GM13977 (cell line): ENCODE data around the gene EFCAB12.
"Not testable (repeated sequence)": the region's sequence is repeated elsewhere in the genome, so short reads cannot be mapped to it uniquely, and the experiment has no call there.

Experiments used
- DNase-seq: peaks from one replicate; pipeline ENCODE4 v3.0.0; 2012; ENCODE audit warnings: low spot score
- CTCF ChIP-seq: IDR thresholded peaks from 2 replicates; pipeline ENCODE4 v1.5.1; 2012; ENCODE audit warnings: mild to moderate bottlenecking, control low read depth; ENCODE audit not compliant: insufficient read depth; ENCODE audit errors: extremely low read depth, missing control alignments
- in situ Hi-C: fragments of 300-500 bp; cut with MboI; formaldehyde crosslinking; loops from one replicate; pipeline ENCODE4 v1.12.0; 2022; ENCODE audit warnings: low sequenced_read_pairs, low pct_unique_long_range_greater_than_20kb, mixed read lengths, inconsistent platforms; ENCODE audit not compliant: unreplicated experiment

Gene EFCAB12

GRCh38 chr3:129369711-129370110, 58.7 kb downstream of the EFCAB12 start:
- in situ Hi-C loops, result no loop called here
- no peak for TF ChIP-seq CTCF

GRCh38 chr3:129367821-129368220, 60.6 kb downstream of the EFCAB12 start:
- no peak for DNase-seq
- TF ChIP-seq CTCF, result no peak

More at GRCh38 chr3:129369711-129370110, 58.7 kb downstream of the EFCAB12 start:
- no peak for DNase-seq

GRCh38 chr3:129366312-129366831, 62.1 kb downstream of the EFCAB12 start:
- in situ Hi-C loops, result no loop called here
- DNase-seq, result no peak
- no peak for TF ChIP-seq CTCF

More at GRCh38 chr3:129367821-129368220, 60.6 kb downstream of the EFCAB12 start:
- in situ Hi-C loops, result no loop called here

GRCh38 chr3:129365296-129366136, 62.9 kb downstream of the EFCAB12 start:
- in situ Hi-C loops, result no loop called here
- TF ChIP-seq CTCF, result no peak
- no peak for DNase-seq

GRCh38 chr3:129364811-129365210, 63.6 kb downstream of the EFCAB12 start:
- DNase-seq, in situ Hi-C loops: not testable (repeated sequence)

GRCh38 chr3:129363356-129363755, 65.1 kb downstream of the EFCAB12 start:
- in situ Hi-C loops, DNase-seq: not testable (repeated sequence)

GRCh38 chr3:129360705-129361460, 67.6 kb downstream of the EFCAB12 start:
- in situ Hi-C loops, result no loop called here
- no peak for DNase-seq
- TF ChIP-seq CTCF, result no peak
